Heart left ventricle (tissue), 16 donors: ENCODE data around the gene PTPRK. TPM values are rescaled to one million over a fixed set of nuclear protein-coding genes. Genes with fewer than 3 reads are reported as not detected.

Source experiments
- ATAC-seq, 4 donors: fragments of 200-7000 bp; cut with Tn5 transposase; one replicate each; pipeline ENCODE4 v1.9.1; 2020 to 2022; ENCODE audit warnings: moderate library complexity in 4 of 4, mild to moderate bottlenecking in 3 of 4, moderate number of reproducible peaks in 1 of 4
- DNase-seq, 5 donors: peaks; one replicate each; pipeline ENCODE4 v3.0.0-alpha.2; 2020
- H3K27ac ChIP-seq, 12 donors: fragments of 200-600 bp; sonication (generic) in 4 of 12; one replicate each; pipeline versions ENCODE4 v1.5.0 to v1.8.0; 2016 to 2022; ENCODE audit warnings: mild to moderate bottlenecking in 2 of 12
- H3K27me3 ChIP-seq, 9 donors: fragments of 200-600 bp; sonication (generic) in 2 of 9; one replicate each; pipeline versions ENCODE4 v1.5.1 to v1.8.0; 2016 to 2022; ENCODE audit warnings: mild to moderate bottlenecking in 3 of 9
- H3K36me3 ChIP-seq, 9 donors: fragments of 200-600 bp; sonication (generic) in 2 of 9; one replicate each; pipeline versions ENCODE4 v1.5.0 to v1.8.0; 2018 to 2022; ENCODE audit warnings: mild to moderate bottlenecking in 2 of 9
- H3K4me1 ChIP-seq, 12 donors: fragments of 200-600 bp; sonication (generic) in 4 of 12; one replicate each; pipeline versions ENCODE4 v1.5.0 to v1.8.0; 2016 to 2022; ENCODE audit warnings: mild to moderate bottlenecking in 3 of 12
- H3K4me3 ChIP-seq, 12 donors: fragments of 200-600 bp; sonication (generic) in 4 of 12; one replicate each; pipeline versions ENCODE4 v1.5.0 to v1.8.0; 2017 to 2022; ENCODE audit warnings: mild to moderate bottlenecking in 9 of 12, moderate library complexity in 4 of 12
- H3K9me3 ChIP-seq, 12 donors: fragments of 200-600 bp; sonication (generic) in 4 of 12; one replicate each; pipeline versions ENCODE4 v1.5.0 to v1.8.0; 2016 to 2022; ENCODE audit warnings: mild to moderate bottlenecking in 1 of 12
- CTCF ChIP-seq, 12 donors: fragments of 200-600 bp; sonication (generic) in 4 of 12; IDR thresholded peaks; one replicate each; pipeline versions ENCODE4 v1.5.0 to v1.8.0; 2018 to 2022; ENCODE audit warnings: antibody characterized with exemption in 12 of 12, mild to moderate bottlenecking in 5 of 12
- POLR2A ChIP-seq, 2 donors: fragments of 450-650 bp; IDR thresholded peaks; one replicate each; pipeline ENCODE4 v1.6.1; 2017; ENCODE audit warnings: antibody characterized with exemption in 2 of 2, mild to moderate bottlenecking in 2 of 2, moderate library complexity in 2 of 2
- WGBS, 4 donors: extraction: QIAGEN DNeasy Blood & Tissue Kit in 2 of 4; methylation state at CpG; one replicate each; pipeline versions ENCODE4 v1.1.5 to v1.1.7; 2013 to 2018; 5-methylcytosine and 5-hydroxymethylcytosine counted together
- intact Hi-C, 10 donors: fragments of 100-400 bp; cut with DNase I; formaldehyde crosslinking; loops; one replicate each; pipeline versions ENCODE4 v1.11.1 to v1.14.2; 2022
- polyA plus RNA-seq, 2 donors: library from polyadenylated mRNA; stranded (reverse); fragments of 200-250 nt; gene quantifications; one replicate each; pipeline ENCODE4 v1.2.3, GENCODE V29; 2013
- total RNA-seq, 9 donors: library from RNA; depleted of rRNA in 2 of 9; stranded (reverse); fragments of >200 nt in 2 of 9; fragmentation: NEBNext Ultra II Directional in 3 of 9; extraction: Animal tissue kit (Norgen Biotek cat#: 25700) in 3 of 9; gene quantifications; one replicate each; pipeline versions ENCODE4 v1.1.0 to v1.2.4, GENCODE V29; 2016 to 2023
- donor health status: ischemic (EF 13 %, LVEDD 7.1; RV severe dilation, severe dysfunction).
- donor health status: healthy with polysubstance abuse.
- donor health status: DM: no; HTN: yes; CAD: no.
- donor health status: DM: no; HTN: no; CAD: no.
- donor health status: ischemic (EF 25% LVEDD 6.9; RV normal size, moderate dysfunction).
- donor health status: ischemic (EF 25% LVEDD 5.7; RV mildly dilated, moderate dysfunction).
- donor health status: healthy.
- donor health status: DM: yes; HTN: yes; CAD: no.
- donor health status: ischemic (EF 35%, LVEDD 5.7; RV mildly dilated, moderate dysfunction).
- donor health status: nonischemic (EF 11% LVEDD 7.7; RV severe dilation, severe dysfunction).
- donor health status: DM: yes; HTN: yes; CAD: no.
- donor health status: PGD.
- donor health status: ischemic (EF 29% LVEDD 5.4; RV normal size, mild dysfunction).
- donor health status: nonischemic (EF 23%, LVEDD 6.1; RV moderate dilation, normal function).

PTPRK gene
- total and polyA plus RNA-seq, 11 donors, result 5.4 to 50.8 (median 38.5) TPM

- H3K36me3 ChIP-seq, result no peaks in the 10 kb centered on the region
- no peak overlapping the region for H3K27ac ChIP-seq
- WGBS, 4 donors, result 82 to 99% (median 97%) methylated on average over 4 of the region's 4 CpGs
- H3K4me1 ChIP-seq, result peaks cover 0 to 9% (median 0%) of the 10 kb centered on the region in 12 donors
- no peaks in the 10 kb centered on the region for H3K27me3 ChIP-seq
- H3K4me3 ChIP-seq, result no peak overlapping the region
- no peak for DNase-seq
- ATAC-seq, result no peak
- no peaks in the 10 kb centered on the region for H3K9me3 ChIP-seq
- no peak for TF ChIP-seq POLR2A (IDR thresholded peaks at IDR 0.05)
- TF ChIP-seq CTCF (IDR thresholded peaks at IDR 0.05), result no peak
- intact Hi-C loops, result no loop called here
These were observed 268.7 kb downstream of the PTPRK start for GRCh38 chr6:128251445-128252340.

GRCh38 chr6:128250370-128251070 is 269.9 kb downstream of the PTPRK start:
- Histone ChIP-seq H3K27me3 (no peaks in the 10 kb centered on the region), H3K9me3 (no peaks in the 10 kb centered on the region), H3K4me1 (peaks cover 0 to 9% (median 0%) of the 10 kb centered on the region in 12 donors), H3K27ac (no peak overlapping the region), H3K36me3 (no peaks in the 10 kb centered on the region), H3K4me3 (no peak overlapping the region)
- DNase-seq (no peak), ATAC-seq (no peak)
- intact Hi-C loops, result no loop called here
- 86 to 100% (median 96%) methylated on average over 1 of the region's 1 CpG for WGBS, 4 donors
- TF ChIP-seq POLR2A (IDR thresholded peaks at IDR 0.05), result no peak
- no peak for TF ChIP-seq CTCF (IDR thresholded peaks at IDR 0.05)

GRCh38 chr6:128249429-128249828 is 271.0 kb downstream of the PTPRK start:
- H3K9me3 ChIP-seq, result no peaks in the 10 kb centered on the region
- DNase-seq (no peak), ATAC-seq (no peak)
- no peak for TF ChIP-seq POLR2A (IDR thresholded peaks at IDR 0.05)
- TF ChIP-seq CTCF (IDR thresholded peaks at IDR 0.05), result no peak
- WGBS, 4 donors, result 90 to 96% (median 91%) methylated on average over 4 of the region's 4 CpGs
- H3K4me3 ChIP-seq, result no peak overlapping the region
- H3K27ac ChIP-seq, result no peak overlapping the region
- no peaks in the 10 kb centered on the region for H3K36me3 ChIP-seq
- peaks cover 0 to 9% (median 4%) of the 10 kb centered on the region in 12 donors for H3K4me1 ChIP-seq
- intact Hi-C loops, result loop anchor here in 3 of 10 donors (10.0 kb wide), 1 partner anchor 265 kb away; no protein-coding TSS in a partner anchor
- no peaks in the 10 kb centered on the region for H3K27me3 ChIP-seq
